Uterus (tissue), 2 donors: ENCODE measurements around the gene LRRK2.

Experiments used
- POLR2A ChIP-seq, 2 donors: fragments of 450-650 bp; IDR thresholded peaks; one replicate each; pipeline ENCODE4 v1.6.1; 2016; ENCODE audit warnings: antibody characterized with exemption in 2 of 2, mild to moderate bottlenecking in 1 of 2, moderate library complexity in 1 of 2
- TF ChIP-seq, protein P1 (sequence below), 4 experiments: fragments of 200-600 bp in 2 of 4; fragments of 450-650 bp in 2 of 4; sonication (generic) in 2 of 4; IDR thresholded peaks; one replicate each; pipeline ENCODE4 v1.5.1; 2016 to 2019; ENCODE audit warnings: antibody characterized with exemption in 4 of 4, mild to moderate bottlenecking in 2 of 4, moderate library complexity in 1 of 4

DNA sequence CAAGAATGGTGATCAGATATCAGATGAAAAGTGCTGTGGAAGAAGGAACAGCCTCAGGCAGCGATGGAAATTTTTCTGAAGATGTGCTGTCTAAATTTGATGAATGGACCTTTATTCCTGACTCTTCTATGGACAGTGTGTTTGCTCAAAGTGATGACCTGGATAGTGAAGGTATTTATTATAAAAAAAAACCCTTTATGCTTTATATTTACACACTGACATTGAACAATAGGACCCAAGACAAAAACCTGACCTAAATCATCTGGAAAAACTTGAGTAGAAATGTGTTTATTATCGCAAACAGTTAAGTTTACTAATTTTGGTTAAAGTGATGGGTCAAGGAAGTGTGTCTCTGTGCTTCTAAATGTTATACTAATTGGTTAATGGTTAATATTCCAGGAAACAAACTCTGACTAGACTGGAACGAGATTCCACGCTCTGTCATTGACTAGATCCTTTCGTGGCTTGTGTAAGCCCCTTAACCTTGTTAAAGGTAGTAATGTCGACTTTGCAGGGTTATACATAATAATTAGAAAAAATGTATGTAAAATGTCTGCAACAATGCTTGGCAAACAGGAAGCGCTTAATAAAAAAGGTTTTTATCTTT is 62.7 kb downstream of the LRRK2 start:
- no peak for TF ChIP-seq POLR2A (IDR thresholded peaks at IDR 0.05)
- TF ChIP-seq, protein P1, sequence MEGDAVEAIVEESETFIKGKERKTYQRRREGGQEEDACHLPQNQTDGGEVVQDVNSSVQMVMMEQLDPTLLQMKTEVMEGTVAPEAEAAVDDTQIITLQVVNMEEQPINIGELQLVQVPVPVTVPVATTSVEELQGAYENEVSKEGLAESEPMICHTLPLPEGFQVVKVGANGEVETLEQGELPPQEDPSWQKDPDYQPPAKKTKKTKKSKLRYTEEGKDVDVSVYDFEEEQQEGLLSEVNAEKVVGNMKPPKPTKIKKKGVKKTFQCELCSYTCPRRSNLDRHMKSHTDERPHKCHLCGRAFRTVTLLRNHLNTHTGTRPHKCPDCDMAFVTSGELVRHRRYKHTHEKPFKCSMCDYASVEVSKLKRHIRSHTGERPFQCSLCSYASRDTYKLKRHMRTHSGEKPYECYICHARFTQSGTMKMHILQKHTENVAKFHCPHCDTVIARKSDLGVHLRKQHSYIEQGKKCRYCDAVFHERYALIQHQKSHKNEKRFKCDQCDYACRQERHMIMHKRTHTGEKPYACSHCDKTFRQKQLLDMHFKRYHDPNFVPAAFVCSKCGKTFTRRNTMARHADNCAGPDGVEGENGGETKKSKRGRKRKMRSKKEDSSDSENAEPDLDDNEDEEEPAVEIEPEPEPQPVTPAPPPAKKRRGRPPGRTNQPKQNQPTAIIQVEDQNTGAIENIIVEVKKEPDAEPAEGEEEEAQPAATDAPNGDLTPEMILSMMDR (IDR thresholded peaks at IDR 0.05) = no peak
